Activated naive CD4-positive, alpha-beta T cell treated with anti-CD3 and anti-CD28 coated beads, Interleukin-2, amount 50 U/mL, for 16 hours (primary cell): ENCODE results near the gene ADAM17.
"Not testable (repeated sequence)": the region's sequence is repeated elsewhere in the genome, so short reads cannot be mapped to it uniquely, and the experiment has no call there.

Experiments
- DNase-seq: peaks from one replicate; pipeline ENCODE4 v3.0.0-alpha.2; 2020

Gene ADAM17

GRCh38 chr2:9555297-9556120 lies at the start of gene ADAM17:
TSS of gene ADAM17 (minus strand) at chr2:9555830. CDS start at chr2:9555605, 225 bp downstream.
- DNase-seq: peak; percentile 83

- DNase-seq: no peak
Observed at GRCh38 chr2:9602412-9602811, 46.8 kb upstream of the ADAM17 start.

GRCh38 chr2:9601397-9601796 lies 45.8 kb upstream of the ADAM17 start:
- no peak for DNase-seq

- no peak for DNase-seq
Observed at GRCh38 chr2:9599430-9599829, 43.8 kb upstream of the ADAM17 start.

GRCh38 chr2:9596621-9597311 lies 41.1 kb upstream of the ADAM17 start:
- DNase-seq: no peak

- no peak for DNase-seq
Observed at GRCh38 chr2:9595746-9596145, 40.1 kb upstream of the ADAM17 start.

- not testable (repeated sequence) for DNase-seq
Observed at GRCh38 chr2:9595256-9595655, 39.6 kb upstream of the ADAM17 start.

- no peak for DNase-seq
Observed at GRCh38 chr2:9594366-9595054, 38.9 kb upstream of the ADAM17 start.

GRCh38 chr2:9593925-9594324 lies 38.3 kb upstream of the ADAM17 start:
- no peak for DNase-seq

GRCh38 chr2:9592699-9593098 lies 37.1 kb upstream of the ADAM17 start:
- DNase-seq: no peak

- DNase-seq: no peak
Observed at GRCh38 chr2:9590641-9591040, 35.0 kb upstream of the ADAM17 start.

GRCh38 chr2:9586465-9586864 lies 30.8 kb upstream of the ADAM17 start:
- DNase-seq: no peak

GRCh38 chr2:9585486-9585885 lies 29.9 kb upstream of the ADAM17 start:
- DNase-seq: no peak

GRCh38 chr2:9584902-9585301 lies 29.3 kb upstream of the ADAM17 start:
- DNase-seq: not testable (repeated sequence)

GRCh38 chr2:9582624-9583023 lies 27.0 kb upstream of the ADAM17 start:
- DNase-seq: no peak

- DNase-seq: no peak
Observed at GRCh38 chr2:9578467-9579235, 23.0 kb upstream of the ADAM17 start.

- DNase-seq: no peak
Observed at GRCh38 chr2:9574331-9574730, 18.7 kb upstream of the ADAM17 start.

- DNase-seq: no peak
Observed at GRCh38 chr2:9573840-9574239, 18.2 kb upstream of the ADAM17 start.

GRCh38 chr2:9573013-9573720 lies 17.5 kb upstream of the ADAM17 start:
- no peak for DNase-seq

- no peak for DNase-seq
Observed at GRCh38 chr2:9570182-9571060, 14.8 kb upstream of the ADAM17 start.
